Measurements from ENCODE around the gene FOXO4.

The FOXO4 gene

DNA sequence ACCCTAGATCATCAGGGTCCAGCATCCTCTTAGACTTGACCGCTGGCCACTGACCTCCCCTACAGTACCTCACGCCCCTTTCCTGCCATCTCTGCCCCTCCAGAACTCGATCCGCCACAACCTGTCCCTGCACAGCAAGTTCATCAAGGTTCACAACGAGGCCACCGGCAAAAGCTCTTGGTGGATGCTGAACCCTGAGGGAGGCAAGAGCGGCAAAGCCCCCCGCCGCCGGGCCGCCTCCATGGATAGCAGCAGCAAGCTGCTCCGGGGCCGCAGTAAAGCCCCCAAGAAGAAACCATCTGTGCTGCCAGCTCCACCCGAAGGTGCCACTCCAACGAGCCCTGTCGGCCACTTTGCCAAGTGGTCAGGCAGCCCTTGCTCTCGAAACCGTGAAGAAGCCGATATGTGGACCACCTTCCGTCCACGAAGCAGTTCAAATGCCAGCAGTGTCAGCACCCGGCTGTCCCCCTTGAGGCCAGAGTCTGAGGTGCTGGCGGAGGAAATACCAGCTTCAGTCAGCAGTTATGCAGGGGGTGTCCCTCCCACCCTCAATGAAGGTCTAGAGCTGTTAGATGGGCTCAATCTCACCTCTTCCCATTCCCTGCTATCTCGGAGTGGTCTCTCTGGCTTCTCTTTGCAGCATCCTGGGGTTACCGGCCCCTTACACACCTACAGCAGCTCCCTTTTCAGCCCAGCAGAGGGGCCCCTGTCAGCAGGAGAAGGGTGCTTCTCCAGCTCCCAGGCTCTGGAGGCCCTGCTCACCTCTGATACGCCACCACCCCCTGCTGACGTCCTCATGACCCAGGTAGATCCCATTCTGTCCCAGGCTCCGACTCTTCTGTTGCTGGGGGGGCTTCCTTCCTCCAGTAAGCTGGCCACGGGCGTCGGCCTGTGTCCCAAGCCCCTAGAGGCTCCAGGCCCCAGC lies 5.2 kb downstream of the FOXO4 start:
- DNase-seq, result no peak

GRCh38 chrX:71102292-71102691 lies 6.6 kb downstream of the FOXO4 start:
- no peak for DNase-seq

- DNase-seq, result no peak
Measured at GRCh38 chrX:71103110-71103983, 7.7 kb downstream of the FOXO4 start.

DNA sequence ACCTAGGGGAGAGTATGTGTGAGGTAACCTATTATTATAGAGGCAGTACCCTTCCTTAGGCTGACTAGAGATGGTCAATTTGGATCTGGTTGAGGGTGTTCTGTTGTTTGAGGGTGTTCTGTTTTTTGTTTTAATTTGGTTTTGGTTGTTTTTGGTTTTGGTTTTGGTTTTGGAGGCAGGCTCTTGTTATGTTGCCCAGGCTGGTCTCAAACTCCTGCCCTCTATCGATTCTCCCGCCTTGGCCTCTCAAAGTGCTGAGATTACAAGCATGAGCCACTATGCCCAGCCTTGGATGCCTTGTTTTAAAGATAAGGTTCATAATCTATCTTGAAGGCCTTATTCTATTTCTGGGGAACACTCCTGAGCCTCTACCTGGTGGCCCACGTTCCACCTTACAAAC lies 10.0 kb downstream of the FOXO4 start:
- no peak for DNase-seq

- no peak for DNase-seq
Measured at GRCh38 chrX:71106427-71106826, 10.8 kb downstream of the FOXO4 start, which contains the start of gene CXorf65. Gene CXorf65, minus strand, starts transcription at chrX:71106740. Its CDS starts 184 bp downstream, at chrX:71106556.

DNA sequence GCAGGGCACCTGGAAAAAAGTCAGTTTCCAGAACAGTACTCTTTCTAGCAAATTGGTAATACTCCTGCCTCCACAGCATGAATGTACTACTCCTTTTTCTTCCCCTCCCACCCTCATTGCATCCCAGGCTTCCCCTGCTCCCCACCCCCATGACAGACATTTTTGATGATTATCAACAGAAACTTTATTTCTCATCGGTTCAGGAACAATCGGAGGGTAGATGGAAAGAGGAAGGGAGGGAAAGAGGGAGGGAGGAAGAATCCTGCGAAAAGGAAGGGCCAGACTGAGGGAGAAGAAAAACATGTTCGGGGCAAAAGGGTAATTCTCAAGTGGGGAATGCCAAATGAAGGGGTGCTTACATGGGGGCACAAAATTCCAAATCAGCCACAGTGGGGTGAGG lies 11.6 kb downstream of the FOXO4 start:
- DNase-seq, result no peak

- no peak for DNase-seq
Measured at GRCh38 chrX:71107762-71108360, 12.2 kb downstream of the FOXO4 start.

- DNase-seq, result no peak
Measured at GRCh38 chrX:71109051-71109450, 13.4 kb downstream of the FOXO4 start.

DNA sequence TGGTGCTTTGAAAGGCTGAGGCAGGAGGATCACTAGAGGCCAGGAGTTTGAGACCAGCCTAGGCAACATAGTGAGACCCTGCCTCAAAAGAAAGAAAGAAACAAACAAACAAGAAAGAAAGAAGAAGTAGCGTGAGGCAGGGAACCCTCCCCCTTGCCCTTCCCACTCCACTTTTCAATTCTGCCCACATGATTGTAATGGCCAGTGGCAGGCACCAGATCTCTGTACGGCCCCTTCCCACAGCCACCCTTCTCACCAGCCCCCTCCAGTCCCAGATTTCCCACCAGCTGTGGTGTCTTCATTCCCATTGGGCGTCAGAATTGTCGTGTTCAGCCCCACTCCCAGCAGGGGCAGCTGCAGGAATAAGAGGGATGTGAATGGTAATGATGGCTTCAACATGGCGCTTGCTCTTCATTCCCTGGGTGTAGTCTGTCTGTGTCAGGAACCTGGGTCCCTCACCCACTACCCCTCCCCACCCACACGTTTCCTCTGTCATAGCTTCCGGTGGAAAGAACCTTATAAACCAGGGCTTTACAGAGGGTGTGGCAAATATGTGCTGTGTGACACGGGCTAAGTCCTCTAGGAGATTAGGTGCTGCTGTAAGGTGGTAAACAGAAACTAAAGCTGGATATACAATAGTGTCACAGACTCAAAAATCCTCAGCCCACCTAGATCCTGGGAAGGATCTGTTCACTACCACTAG lies 15.6 kb downstream of the FOXO4 start, which contains the start of gene IL2RG:
IL2RG (minus strand) TSS at position 437 of the 703 bp plus-strand sequence; CDS start at position 399, 38 bp downstream.
- DNase-seq, result peak; percentile 28

- DNase-seq, result no peak
Measured at GRCh38 chrX:71111921-71112431, 16.3 kb downstream of the FOXO4 start.

DNA sequence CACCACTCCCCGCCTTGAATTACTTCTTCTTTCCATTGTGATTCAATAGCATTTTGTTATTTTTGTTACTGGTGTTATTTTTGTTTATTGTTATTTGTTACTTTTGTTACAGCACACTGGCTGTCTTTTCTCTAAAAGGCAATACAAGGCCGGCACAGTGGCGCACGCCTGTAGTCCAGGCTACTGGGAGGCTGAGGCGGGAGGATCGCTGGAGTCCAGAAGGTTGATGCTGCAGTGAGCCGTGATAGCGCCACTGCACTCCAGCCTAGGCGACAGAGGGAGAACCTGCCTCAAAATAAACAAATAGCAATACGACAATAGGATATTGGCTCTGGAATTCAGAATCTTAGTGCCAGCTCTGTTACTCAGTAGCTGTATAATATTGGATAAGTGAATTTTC lies 21.7 kb downstream of the FOXO4 start:
- DNase-seq, result no peak

DNA sequence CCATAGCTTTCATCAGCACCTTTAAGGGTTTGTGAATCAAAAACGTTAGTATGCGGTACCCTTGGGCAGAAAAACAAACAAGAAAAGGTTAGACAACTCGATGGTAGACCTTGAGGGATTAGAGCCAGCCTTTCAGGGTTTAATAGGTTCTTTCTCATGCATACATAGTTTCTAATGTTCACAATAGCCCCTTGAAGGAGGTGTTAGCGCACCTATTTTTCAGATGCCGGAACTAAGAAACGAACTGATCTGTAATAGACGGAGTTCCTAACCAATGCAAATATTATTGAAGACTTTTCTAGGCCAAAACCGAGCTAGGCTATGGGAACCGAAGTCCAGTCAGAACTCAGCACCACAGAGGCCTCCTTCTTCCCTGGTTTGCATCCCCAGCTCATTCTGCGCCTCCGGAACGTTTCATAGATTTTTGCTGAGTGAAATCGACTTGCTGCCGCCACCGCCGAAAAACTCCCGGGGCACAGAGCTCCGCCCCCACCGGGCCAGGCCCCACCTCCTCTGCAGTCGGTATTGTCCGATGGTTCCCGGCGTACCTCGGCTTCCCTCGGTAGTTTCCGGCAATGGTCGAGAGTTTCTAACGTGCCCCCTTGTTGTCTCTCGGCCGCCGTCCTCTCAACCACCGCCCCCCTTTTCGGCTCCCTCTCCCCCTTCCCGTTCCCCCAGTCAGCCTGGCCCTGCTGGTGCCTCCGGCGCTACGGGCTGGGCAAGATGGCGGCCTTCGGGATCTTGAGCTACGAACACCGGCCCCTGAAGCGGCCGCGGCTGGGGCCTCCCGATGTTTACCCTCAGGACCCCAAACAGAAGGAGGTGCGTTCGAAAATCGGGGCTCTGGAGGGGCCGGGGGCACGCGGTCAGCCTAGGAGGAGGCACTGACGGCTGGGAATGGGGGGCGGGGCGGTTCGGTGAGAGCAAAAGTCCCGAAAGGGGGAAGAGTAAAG lies 22.7 kb downstream of the FOXO4 start, which contains the start of gene MED12:
MED12 (plus strand) TSS at position 565 of the 953 bp plus-strand sequence; CDS start at position 724, 159 bp downstream.
- peak; percentile 84 for DNase-seq

- DNase-seq, result peak; percentile 8
Measured at GRCh38 chrX:71118985-71119535, 23.4 kb downstream of the FOXO4 start.

GRCh38 chrX:71128166-71128833 lies 32.6 kb downstream of the FOXO4 start:
- DNase-seq, result no peak

GRCh38 chrX:71128915-71129765 lies 33.5 kb downstream of the FOXO4 start:
- peak; percentile 27 for DNase-seq

- no peak for DNase-seq
Measured at GRCh38 chrX:71131510-71131909, 35.9 kb downstream of the FOXO4 start.

DNA sequence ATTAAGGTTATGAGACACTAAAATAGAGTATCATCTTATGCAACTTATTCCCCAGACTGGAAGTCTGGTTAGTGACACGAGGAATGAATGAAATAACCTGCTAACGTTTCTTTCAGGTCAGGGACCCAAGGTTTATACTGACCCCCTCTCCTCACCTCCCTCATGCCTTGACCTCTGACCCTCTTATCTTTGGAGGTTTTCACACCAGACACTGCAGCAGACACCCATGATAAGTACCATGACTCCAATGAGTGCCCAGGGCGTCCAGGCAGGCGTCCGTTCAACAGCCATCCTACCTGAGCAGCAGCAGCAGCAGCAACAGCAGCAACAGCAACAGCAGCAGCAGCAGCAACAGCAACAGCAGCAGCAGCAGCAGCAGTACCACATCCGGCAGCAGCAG lies 44.8 kb downstream of the FOXO4 start:
- no peak for DNase-seq

- no peak for DNase-seq
Measured at GRCh38 chrX:71143508-71143907, 47.9 kb downstream of the FOXO4 start.

- peak; percentile 4 for DNase-seq
Measured at GRCh38 chrX:71144651-71145050, 49.0 kb downstream of the FOXO4 start, which contains the start of gene NLGN3. Gene NLGN3, plus strand, starts transcription at chrX:71144841. Its CDS starts 2,909 bp downstream, at chrX:71147750.
